GM19328 (cell line): Measurements from ENCODE around the gene CD300C.
"Not testable (repeated sequence)": the region's sequence is repeated elsewhere in the genome, so short reads cannot be mapped to it uniquely, and the experiment has no call there.

Source experiments
- ATAC-seq: cut with Tn5 transposase; IDR thresholded peaks from one replicate; pipeline ENCODE4 v1.9.1; 2021; ENCODE audit warnings: mild to moderate bottlenecking, moderate library complexity; ENCODE audit not compliant: unreplicated experiment

Gene CD300C

GRCh38 chr17:74536890-74537289 is 9.0 kb downstream of the CD300C start:
- no peak for ATAC-seq

- ATAC-seq, result no peak
Measured at GRCh38 chr17:74532115-74532514, 13.8 kb downstream of the CD300C start.

GRCh38 chr17:74531231-74531761 is 14.6 kb downstream of the CD300C start, which contains the start of gene CD300LB:
Gene CD300LB (minus strand): TSS chr17:74531475. CDS start chr17:74531350, 125 bp downstream.
- no peak for ATAC-seq

- ATAC-seq, result no peak
Measured at GRCh38 chr17:74530831-74531150, 15.1 kb downstream of the CD300C start.

- ATAC-seq, result no peak
Measured at GRCh38 chr17:74529243-74529642, 16.7 kb downstream of the CD300C start.

- ATAC-seq, result peak; percentile 69
Measured at GRCh38 chr17:74528491-74529199, 17.3 kb downstream of the CD300C start.

GRCh38 chr17:74527756-74528155 is 18.2 kb downstream of the CD300C start:
- no peak for ATAC-seq

GRCh38 chr17:74527081-74527480 is 18.8 kb downstream of the CD300C start:
- ATAC-seq, result no peak

GRCh38 chr17:74526681-74527080 is 19.2 kb downstream of the CD300C start:
- no peak for ATAC-seq

- ATAC-seq, result no peak
Measured at GRCh38 chr17:74525781-74526288, 20.1 kb downstream of the CD300C start.

GRCh38 chr17:74525465-74525725 is 20.5 kb downstream of the CD300C start:
- no peak for ATAC-seq

GRCh38 chr17:74524653-74525464 is 21.1 kb downstream of the CD300C start:
- no peak for ATAC-seq

- ATAC-seq, result no peak
Measured at GRCh38 chr17:74523308-74523707, 22.6 kb downstream of the CD300C start.

- ATAC-seq, result no peak
Measured at GRCh38 chr17:74522381-74523105, 23.4 kb downstream of the CD300C start.

- ATAC-seq, result no peak
Measured at GRCh38 chr17:74521701-74522201, 24.2 kb downstream of the CD300C start.

GRCh38 chr17:74520790-74521480 is 25.0 kb downstream of the CD300C start:
- ATAC-seq, result no peak

- no peak for ATAC-seq
Measured at GRCh38 chr17:74520016-74520434, 25.9 kb downstream of the CD300C start.

GRCh38 chr17:74518413-74518981 is 27.4 kb downstream of the CD300C start:
- ATAC-seq, result not testable (repeated sequence)

- ATAC-seq, result no peak
Measured at GRCh38 chr17:74516561-74517328, 29.2 kb downstream of the CD300C start.
